Caco-2 (cell line): ENCODE data around the gene GALK1. TPM values are rescaled to one million over a fixed set of nuclear protein-coding genes. Genes with fewer than 3 reads are reported as not detected.
A peak's percentile ranks its signal among the peaks of the same experiment; 100 is the strongest.

Experiments
- Bru-seq: library from RNA; stranded (reverse); fragments of 400-500 nt; gene quantifications from one replicate; lab custom pipeline; 2021; lab: Mats Ljungman, UMichigan
- BruChase-seq, 2 experiments: library from RNA; stranded (reverse); fragments of 400-500 nt; gene quantifications; one replicate each; lab custom pipeline; 2021; lab: Mats Ljungman, UMichigan
- BruUV-seq: library from RNA; stranded (reverse); fragments of 400-500 nt; replicated peaks from 2 replicates; lab custom pipeline; 2021; lab: Mats Ljungman, UMichigan
- CTCF ChIA-PET: fragments of 300-600 bp; sonication (Branson Sonifier 250); formaldehyde crosslinking; loops from one replicate; lab custom pipeline; 2022; ENCODE audit warnings: antibody characterized with exemption; lab: Charles Lee
- POLR2A ChIA-PET: fragments of 300-600 bp; sonication (Branson Sonifier 250); formaldehyde crosslinking; loops from one replicate; lab custom pipeline; 2022; ENCODE audit warnings: antibody characterized with exemption; lab: Charles Lee
- DNase-seq, 2 experiments: peaks; one replicate each; pipeline versions ENCODE4 v3.0.0 to v3.0.0-alpha.2; 2020 to 2022
- H3K27me3 ChIP-seq: replicated peaks from 2 replicates; pipeline ENCODE4 v1.6.0; 2011; ENCODE audit warnings: low read length; ENCODE audit not compliant: control insufficient read depth, insufficient read depth
- H3K36me3 ChIP-seq: 2 replicates; pipeline ENCODE4 v1.5.1; 2011; ENCODE audit warnings: low read length; ENCODE audit not compliant: control insufficient read depth, insufficient read depth
- H3K4me1 ChIP-seq: fragments of 250-450 bp; sonication (Bioruptor Pico); 2 replicates; pipeline ENCODE4 v1.5.1; 2020; ENCODE audit warnings: mild to moderate bottlenecking
- H3K4me3 ChIP-seq: 2 replicates; pipeline ENCODE4 v1.5.1; 2011; ENCODE audit warnings: low read depth, mild to moderate bottlenecking, control low read depth, low read length
- H3K9me3 ChIP-seq: fragments of 250-450 bp; sonication (Bioruptor Pico); 2 replicates; pipeline ENCODE4 v1.5.1; 2020; ENCODE audit warnings: mild to moderate bottlenecking, moderate library complexity
- H3K27ac Mint-ChIP-seq: one replicate; pipeline ENCODE4 v1.8.0; 2022; ENCODE audit warnings: mixed read lengths; ENCODE audit not compliant: unreplicated experiment
- H3K27me3 Mint-ChIP-seq: one replicate; pipeline ENCODE4 v1.8.0; 2022; ENCODE audit warnings: mixed read lengths; ENCODE audit not compliant: insufficient read depth, unreplicated experiment
- H3K36me3 Mint-ChIP-seq: one replicate; pipeline ENCODE4 v1.8.0; 2022; ENCODE audit warnings: mild to moderate bottlenecking, mixed read lengths; ENCODE audit not compliant: insufficient read depth, unreplicated experiment
- H3K4me1 Mint-ChIP-seq: one replicate; pipeline ENCODE4 v1.8.0; 2022; ENCODE audit warnings: low read depth, mixed read lengths; ENCODE audit not compliant: unreplicated experiment
- H3K4me3 Mint-ChIP-seq: one replicate; pipeline ENCODE4 v1.8.0; 2022; ENCODE audit warnings: mild to moderate bottlenecking, moderate library complexity, mixed read lengths; ENCODE audit not compliant: unreplicated experiment
- H3K9me3 Mint-ChIP-seq: one replicate; pipeline ENCODE4 v1.8.0; 2022; ENCODE audit warnings: mixed read lengths; ENCODE audit not compliant: unreplicated experiment
- CTCF ChIP-seq, 2 experiments: fragments of 200-600 bp in 1 of 2; IDR thresholded peaks; 1 replicate in 1 of 2; 2 replicates in 1 of 2; pipeline versions ENCODE4 v1.5.1 to v1.8.0; 2011 to 2022; ENCODE audit warnings: antibody characterized with exemption in 1 of 2, control low read depth in 1 of 2, inconsistent platforms in 1 of 2, low read depth in 1 of 2, low read length in 1 of 2, mild to moderate bottlenecking in 1 of 2, moderate library complexity in 1 of 2; ENCODE audit not compliant: insufficient read depth in 1 of 2, severe bottlenecking in 1 of 2, unreplicated experiment in 1 of 2
- intact Hi-C: fragments of 100-400 bp; cut with micrococcal nuclease; formaldehyde crosslinking; loops from one replicate; pipeline ENCODE4 v1.10.0; 2022; ENCODE audit not compliant: unreplicated experiment
- long read RNA-seq: library from polyadenylated mRNA; stranded (forward); transcript quantifications from one replicate; pipeline ENCODE4 v2.0.0, GENCODE V29; 2022
- total RNA-seq: library from RNA; stranded (reverse); gene quantifications from 2 replicates; pipeline ENCODE4 v1.2.3, GENCODE V29; 2022

Gene GALK1
- total RNA-seq: 41.1 and 45.0 TPM in 2 replicates
- percentile 48 among the genes with signal in this experiment for Bru-seq, nascent RNA
- BruChase-seq, experiment 1, labeled RNA remaining after a 2-hour chase: percentile 43 among the genes with signal in this experiment
- percentile 49 among the genes with signal in this experiment for BruChase-seq, experiment 2, labeled RNA remaining after a 6-hour chase
- long read RNA-seq, transcript GALK1-205 (8 exons, 1,866 nt): major isoform, 73 of 90 reads
- long read RNA-seq, partial matches to known transcripts: 5 of 90 reads
- long read RNA-seq, other reads (novel, unspliced or antisense): 10 of 90 reads

- no TSS peak for BruUV-seq
- Mint-ChIP-seq H3K4me1 (peaks cover 5% of the 10 kb centered on the region), H3K4me3 (peak within 1 kb of the TSS; percentile 75), H3K27me3 (no peaks in the 10 kb centered on the region), H3K36me3 (peaks cover 5% of the 10 kb centered on the region), H3K9me3 (no peaks in the 10 kb centered on the region), H3K27ac (peak within 1 kb of the TSS; percentile 75)
- Histone ChIP-seq H3K4me3 (peak within 1 kb of the TSS; percentile 75), H3K4me1 (peaks cover 24% of the 10 kb centered on the region), H3K36me3 (no peaks in the 10 kb centered on the region; the same call in 1 of the 2 replicates), H3K27me3 (no peaks in the 10 kb centered on the region), H3K9me3 (no peaks in the 10 kb centered on the region)
- peak; percentile 65 to 73 for TF ChIP-seq CTCF (IDR thresholded peaks at IDR 0.05; ENCODE audit: insufficient read depth in 1 of 2, low read depth in 1 of 2, low read length in 1 of 2, severe bottlenecking in 1 of 2, unreplicated experiment in 1 of 2)
- peak; percentile 73 to 81 for DNase-seq
- intact Hi-C loops: loop anchor here (1.0 kb wide), 1 partner anchor 9 kb away; no protein-coding TSS in a partner anchor
- CTCF ChIA-PET: interaction anchor here (0.6 to 4.6 kb wide), 18 partner anchors 14 to 197 kb away, joined by 3 to 27 read pairs (median 4); partner anchors contain the start of genes ITGB4, SMIM5, TRIM47 and TRIM65
- POLR2A ChIA-PET: interaction anchor here (0.6 to 3.4 kb wide), 6 partner anchors 11 to 112 kb away, joined by 3 to 49 read pairs (median 6); partner anchors contain the start of genes UNK and WBP2
Observed at GRCh38 chr17:75764711-75765421, at the start of gene GALK1. TSS of gene GALK1 (minus strand) at chr17:75765192. CDS start at chr17:75765136, 56 bp downstream.

GRCh38 chr17:75814021-75814395, 49.0 kb upstream of the GALK1 start:
- Histone ChIP-seq H3K27me3 (no peaks in the 10 kb centered on the region), H3K9me3 (no peaks in the 10 kb centered on the region), H3K4me3 (no peak overlapping the region), H3K36me3 (peaks cover 8% of the 10 kb centered on the region), H3K4me1 (peaks cover 5% of the 10 kb centered on the region)
- no peaks in the 10 kb centered on the region for H3K9me3 Mint-ChIP-seq
- H3K4me1 Mint-ChIP-seq: peaks cover under 1% of the 10 kb centered on the region
- ChIA-PET POLR2A (no interaction called here), CTCF (no interaction called here)
- H3K27me3 Mint-ChIP-seq: no peaks in the 10 kb centered on the region
- no TSS peak for BruUV-seq
- H3K36me3 Mint-ChIP-seq: peaks cover 25% of the 10 kb centered on the region
- no peak overlapping the region for H3K4me3 Mint-ChIP-seq
- intact Hi-C loops: no loop called here
- no peak for DNase-seq
- TF ChIP-seq CTCF (IDR thresholded peaks at IDR 0.05; ENCODE audit: insufficient read depth in 1 of 2, low read depth in 1 of 2, low read length in 1 of 2, severe bottlenecking in 1 of 2, unreplicated experiment in 1 of 2): no peak
- H3K27ac Mint-ChIP-seq: no peak overlapping the region
